GM12878 (cell line): ENCODE data around the gene LRP1B. TPM values are rescaled to one million over a fixed set of nuclear protein-coding genes. Genes with fewer than 3 reads are reported as not detected.

ENCODE experiments used
- ATAC-seq: fragments of 200-7000 bp; cut with Tn5 transposase; 3 replicates; pipeline ENCODE4 v1.9.1; 2020; ENCODE audit warnings: mild to moderate bottlenecking, moderate library complexity
- BruUV-seq: library from RNA; stranded (reverse); fragments of 400-500 nt; replicated peaks from 2 replicates; lab custom pipeline; 2021; lab: Mats Ljungman, UMichigan
- CTCF ChIA-PET: fragments of 300-600 bp; sonication (Branson Sonifier 250); formaldehyde crosslinking; extraction: SDS; loops from one replicate; lab custom pipeline; 2021; ENCODE audit warnings: inconsistent platforms; lab: Yijun Ruan, JAX
- POLR2A ChIA-PET: fragments of 350-600 bp; formaldehyde crosslinking; extraction: SDS; loops from one replicate; lab custom pipeline; 2021; ENCODE audit warnings: inconsistent platforms; lab: Charles Lee
- RAD21 ChIA-PET: fragments of 300-600 bp; sonication (Branson Sonifier 250); formaldehyde crosslinking; loops from one replicate; lab custom pipeline; 2023; ENCODE audit warnings: antibody characterized with exemption; ENCODE audit not compliant: unreplicated experiment; lab: Charles Lee
- SMC1A ChIA-PET: fragments of 300-600 bp; sonication (Branson Sonifier 250); formaldehyde crosslinking; loops from one replicate; lab custom pipeline; 2023; ENCODE audit not compliant: unreplicated experiment, uncharacterized antibody; lab: Charles Lee
- DNase-seq: peaks from one replicate; pipeline ENCODE4 v3.0.0-alpha.2; 2011; ENCODE audit warnings: low read depth, low spot score
- FAIRE-seq: peaks from 3 replicates; lab custom pipeline; 2011; peaks lifted over from hg19 to GRCh38; lab: Jason Lieb, UNC
- H2AFZ ChIP-seq: 2 replicates; pipeline ENCODE4 v1.6.0; 2011; ENCODE audit warnings: low read depth, low read length, control low read depth; ENCODE audit not compliant: control insufficient read depth
- H3K27ac ChIP-seq: 2 replicates; pipeline ENCODE4 v1.5.1; 2011; ENCODE audit warnings: control low read depth; ENCODE audit not compliant: control insufficient read depth, insufficient read depth
- H3K27me3 ChIP-seq, 2 experiments: replicated peaks in 1 of 2; 2 replicates each; pipeline versions ENCODE4 v1.6.0 to v1.6.1; 2011; ENCODE audit warnings: low read length in 1 of 2; ENCODE audit not compliant: control insufficient read depth in 2 of 2, insufficient read depth in 2 of 2
- H3K36me3 ChIP-seq, 2 experiments: 2 replicates each; pipeline ENCODE4 v1.5.1; 2011; ENCODE audit warnings: low read length in 1 of 2; ENCODE audit not compliant: control insufficient read depth in 2 of 2, insufficient read depth in 2 of 2
- H3K4me1 ChIP-seq: 2 replicates; pipeline ENCODE4 v1.6.1; 2011; ENCODE audit warnings: mild to moderate bottlenecking, low read length, moderate library complexity, mixed read lengths; ENCODE audit not compliant: control insufficient read depth, insufficient read depth
- H3K4me2 ChIP-seq: 2 replicates; pipeline ENCODE4 v1.6.0; 2011; ENCODE audit warnings: control low read depth; ENCODE audit not compliant: control insufficient read depth, insufficient read depth
- H3K4me3 ChIP-seq: fragments of 200-600 bp; sonication (generic); 2 replicates; pipeline ENCODE4 v1.5.1; 2016
- H3K79me2 ChIP-seq: 2 replicates; pipeline ENCODE4 v1.6.0; 2011; ENCODE audit warnings: low read length; ENCODE audit not compliant: control insufficient read depth, insufficient read depth
- H3K9ac ChIP-seq: 2 replicates; pipeline ENCODE4 v1.8.0; 2011; ENCODE audit warnings: low read length, control low read depth, mixed read lengths; ENCODE audit not compliant: control insufficient read depth, insufficient read depth
- H3K9me3 ChIP-seq: replicated peaks from 3 replicates; pipeline ENCODE4 v1.5.1; 2011; ENCODE audit warnings: mild to moderate bottlenecking, low read length; ENCODE audit not compliant: control insufficient read depth, insufficient read depth
- H4K20me1 ChIP-seq: 2 replicates; pipeline ENCODE4 v1.6.0; 2011; ENCODE audit not compliant: control insufficient read depth, insufficient read depth
- BCL11A ChIP-seq: IDR thresholded peaks from 2 replicates; pipeline ENCODE4 v1.6.1; 2011; ENCODE audit warnings: low read depth, low read length
- CHD4 ChIP-seq: fragments of 200-600 bp; sonication (generic); IDR thresholded peaks from 2 replicates; pipeline ENCODE4 v1.6.1; 2016; ENCODE audit warnings: mild to moderate bottlenecking
- FOS ChIP-seq: IDR thresholded peaks from 3 replicates; pipeline ENCODE4 v1.6.1; 2011; ENCODE audit warnings: borderline replicate concordance; ENCODE audit not compliant: insufficient read length; ENCODE audit errors: extremely low read depth
- HDAC2 ChIP-seq: fragments of 200-600 bp; sonication (generic); IDR thresholded peaks from 2 replicates; pipeline ENCODE4 v1.6.1; 2017
- HDAC6 ChIP-seq: fragments of 200-600 bp; sonication (generic); IDR thresholded peaks from one replicate; pipeline ENCODE4 v1.8.0; 2017; ENCODE audit warnings: antibody characterized with exemption; ENCODE audit not compliant: unreplicated experiment
- MEF2B ChIP-seq: fragments of 450-650 bp; IDR thresholded peaks from 2 replicates; pipeline ENCODE4 v1.6.1; 2018; ENCODE audit warnings: mild to moderate bottlenecking, moderate library complexity; ENCODE audit not compliant: partially characterized antibody, poor library complexity, severe bottlenecking
- NBN ChIP-seq: fragments of 450-650 bp; IDR thresholded peaks from 2 replicates; pipeline ENCODE4 v1.6.1; 2016
- WGBS: methylation state at CpG from one replicate; pipeline ENCODE4 v1.1.6; 2016; ENCODE audit warnings: low lambda C conversion rate; ENCODE audit not compliant: insufficient replicate concordance, insufficient coverage; ENCODE audit errors: missing lambda C conversion rate; 5-methylcytosine and 5-hydroxymethylcytosine counted together
- in situ Hi-C: fragments of 300-500 bp; cut with MboI; formaldehyde crosslinking; loops from 9 replicates; pipeline ENCODE4 v1.14.3; 2018; ENCODE audit warnings: mixed read lengths
- intact Hi-C: fragments of 100-400 bp; cut with micrococcal nuclease; formaldehyde crosslinking; loops from one replicate; pipeline ENCODE4 v1.14.2; 2022; ENCODE audit not compliant: unreplicated experiment
- polyA plus RNA-seq, 11 experiments: library from polyadenylated mRNA; depleted of rRNA in 4 of 11; unstranded in 6 of 11; stranded (reverse) in 5 of 11; fragments of >200 nt; fragmentation: Nextera tagmentation in 4 of 11; fragmentation: Illumina TruSeq in 1 of 11; extraction: Ambion mirVana in 4 of 11; extraction: Trizol in 1 of 11; gene quantifications; 1 replicate in 1 of 11; 2 replicates in 10 of 11; pipeline versions ENCODE4 v1.2.1 to v1.2.3, GENCODE V29; 2011 to 2016; ENCODE audit warnings: inconsistent platforms in 2 of 11, missing spikeins in 2 of 11, low read depth in 1 of 11
- total RNA-seq, 4 experiments: library from RNA; depleted of rRNA in 3 of 4; stranded (reverse); fragments of >200 nt in 3 of 4; fragmentation: Illumina TruSeq in 1 of 4; extraction: Trizol in 1 of 4; gene quantifications; 2 replicates each; pipeline versions ENCODE4 v1.2.1 to v1.2.3, GENCODE V29; 2013 to 2021
- TF ChIP-seq, protein P1 (sequence below): fragments of 450-650 bp; IDR thresholded peaks from 2 replicates; pipeline ENCODE4 v1.6.1; 2018; ENCODE audit warnings: mild to moderate bottlenecking, low read depth, moderate library complexity; ENCODE audit not compliant: partially characterized antibody
- TF ChIP-seq, protein P2 (sequence below): fragments of 450-650 bp; IDR thresholded peaks from 2 replicates; pipeline ENCODE4 v1.6.1; 2017; ENCODE audit warnings: mild to moderate bottlenecking, low read depth, inconsistent platforms; ENCODE audit not compliant: poor library complexity, severe bottlenecking
- TF ChIP-seq, protein P3 (sequence below): fragments of 450-650 bp; IDR thresholded peaks from 2 replicates; pipeline ENCODE4 v1.6.1; 2017; ENCODE audit warnings: mild to moderate bottlenecking, moderate library complexity
- TF ChIP-seq, protein P4 (sequence below): fragments of 150-350 bp; IDR thresholded peaks from 2 replicates; pipeline ENCODE4 v1.6.1; 2014; ENCODE audit warnings: mild to moderate bottlenecking, low read depth, low read length
- TF ChIP-seq, protein P5 (sequence below): fragments of 450-650 bp; IDR thresholded peaks from 2 replicates; pipeline ENCODE4 v1.6.1; 2016; ENCODE audit warnings: mild to moderate bottlenecking

Gene LRP1B
- total and polyA plus RNA-seq, 10 of the 15 experiments (the other 5 are each of a cell fraction or from before 2014, with no cell fraction given), result under 0.01 to 0.06 (median 0.03) TPM; not detected in 5

DNA sequence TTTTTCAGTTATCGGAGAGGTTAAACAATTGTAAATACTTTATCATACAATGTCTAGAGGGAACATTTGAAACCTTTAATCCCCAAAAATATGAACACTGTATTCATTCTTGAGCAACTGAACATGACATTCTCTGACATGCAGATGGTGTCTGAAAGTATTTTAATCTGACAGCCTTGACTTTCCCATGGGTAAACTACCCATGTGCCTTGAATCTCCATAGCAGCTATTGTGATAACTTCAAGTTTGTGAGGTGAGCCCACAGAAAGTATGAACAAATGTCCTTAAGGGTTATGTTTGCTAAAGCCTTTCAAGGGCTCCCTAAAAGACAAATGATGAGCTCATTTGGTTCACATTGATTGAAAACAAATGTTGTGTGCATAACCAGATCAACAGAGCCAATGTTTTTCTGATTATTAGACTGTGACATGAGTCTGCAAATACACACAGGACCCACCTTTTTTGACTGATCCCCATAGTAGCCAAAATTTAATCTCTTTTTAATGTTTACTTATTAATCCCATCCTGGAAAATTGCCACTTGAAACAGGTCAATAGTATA lies 1326.0 kb downstream of the LRP1B start:
- no TSS peak for BruUV-seq
- no peaks in the 10 kb centered on the region for H3K79me2 ChIP-seq
- ATAC-seq (peak; percentile 36), DNase-seq (no peak), FAIRE-seq (no peak)
- no peak overlapping the region for H3K9ac ChIP-seq
- H4K20me1 ChIP-seq, result no peaks in the 10 kb centered on the region
- H3K4me1 ChIP-seq, result no peaks in the 10 kb centered on the region
- no peaks in the 10 kb centered on the region for H3K36me3 ChIP-seq
- no peak overlapping the region for H2AFZ ChIP-seq
- ChIA-PET SMC1A (interaction anchor here (0.7 to 1.7 kb wide), 2 partner anchors 12 to 146 kb away, joined by 3 to 4 read pairs; no protein-coding TSS in a partner anchor), RAD21 (no interaction called here), CTCF (no interaction called here), POLR2A (no interaction called here)
- no peaks in the 10 kb centered on the region for H3K9me3 ChIP-seq
- intact Hi-C loops (no loop called here), in situ Hi-C loops (no loop called here)
- H3K4me2 ChIP-seq, result no peak overlapping the region
- no peak overlapping the region for H3K27ac ChIP-seq
- no peak overlapping the region for H3K4me3 ChIP-seq
- 100% methylated on average over 1 of the region's 1 CpG for WGBS
- no peaks in the 10 kb centered on the region for H3K27me3 ChIP-seq
- no peak for TF ChIP-seq HDAC6
- TF ChIP-seq, protein P1, sequence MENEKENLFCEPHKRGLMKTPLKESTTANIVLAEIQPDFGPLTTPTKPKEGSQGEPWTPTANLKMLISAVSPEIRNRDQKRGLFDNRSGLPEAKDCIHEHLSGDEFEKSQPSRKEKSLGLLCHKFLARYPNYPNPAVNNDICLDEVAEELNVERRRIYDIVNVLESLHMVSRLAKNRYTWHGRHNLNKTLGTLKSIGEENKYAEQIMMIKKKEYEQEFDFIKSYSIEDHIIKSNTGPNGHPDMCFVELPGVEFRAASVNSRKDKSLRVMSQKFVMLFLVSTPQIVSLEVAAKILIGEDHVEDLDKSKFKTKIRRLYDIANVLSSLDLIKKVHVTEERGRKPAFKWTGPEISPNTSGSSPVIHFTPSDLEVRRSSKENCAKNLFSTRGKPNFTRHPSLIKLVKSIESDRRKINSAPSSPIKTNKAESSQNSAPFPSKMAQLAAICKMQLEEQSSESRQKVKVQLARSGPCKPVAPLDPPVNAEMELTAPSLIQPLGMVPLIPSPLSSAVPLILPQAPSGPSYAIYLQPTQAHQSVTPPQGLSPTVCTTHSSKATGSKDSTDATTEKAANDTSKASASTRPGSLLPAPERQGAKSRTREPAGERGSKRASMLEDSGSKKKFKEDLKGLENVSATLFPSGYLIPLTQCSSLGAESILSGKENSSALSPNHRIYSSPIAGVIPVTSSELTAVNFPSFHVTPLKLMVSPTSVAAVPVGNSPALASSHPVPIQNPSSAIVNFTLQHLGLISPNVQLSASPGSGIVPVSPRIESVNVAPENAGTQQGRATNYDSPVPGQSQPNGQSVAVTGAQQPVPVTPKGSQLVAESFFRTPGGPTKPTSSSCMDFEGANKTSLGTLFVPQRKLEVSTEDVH, result no peak
- TF ChIP-seq, protein P2, sequence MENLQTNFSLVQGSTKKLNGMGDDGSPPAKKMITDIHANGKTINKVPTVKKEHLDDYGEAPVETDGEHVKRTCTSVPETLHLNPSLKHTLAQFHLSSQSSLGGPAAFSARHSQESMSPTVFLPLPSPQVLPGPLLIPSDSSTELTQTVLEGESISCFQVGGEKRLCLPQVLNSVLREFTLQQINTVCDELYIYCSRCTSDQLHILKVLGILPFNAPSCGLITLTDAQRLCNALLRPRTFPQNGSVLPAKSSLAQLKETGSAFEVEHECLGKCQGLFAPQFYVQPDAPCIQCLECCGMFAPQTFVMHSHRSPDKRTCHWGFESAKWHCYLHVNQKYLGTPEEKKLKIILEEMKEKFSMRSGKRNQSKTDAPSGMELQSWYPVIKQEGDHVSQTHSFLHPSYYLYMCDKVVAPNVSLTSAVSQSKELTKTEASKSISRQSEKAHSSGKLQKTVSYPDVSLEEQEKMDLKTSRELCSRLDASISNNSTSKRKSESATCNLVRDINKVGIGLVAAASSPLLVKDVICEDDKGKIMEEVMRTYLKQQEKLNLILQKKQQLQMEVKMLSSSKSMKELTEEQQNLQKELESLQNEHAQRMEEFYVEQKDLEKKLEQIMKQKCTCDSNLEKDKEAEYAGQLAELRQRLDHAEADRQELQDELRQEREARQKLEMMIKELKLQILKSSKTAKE, result no peak
- TF ChIP-seq, protein P3, sequence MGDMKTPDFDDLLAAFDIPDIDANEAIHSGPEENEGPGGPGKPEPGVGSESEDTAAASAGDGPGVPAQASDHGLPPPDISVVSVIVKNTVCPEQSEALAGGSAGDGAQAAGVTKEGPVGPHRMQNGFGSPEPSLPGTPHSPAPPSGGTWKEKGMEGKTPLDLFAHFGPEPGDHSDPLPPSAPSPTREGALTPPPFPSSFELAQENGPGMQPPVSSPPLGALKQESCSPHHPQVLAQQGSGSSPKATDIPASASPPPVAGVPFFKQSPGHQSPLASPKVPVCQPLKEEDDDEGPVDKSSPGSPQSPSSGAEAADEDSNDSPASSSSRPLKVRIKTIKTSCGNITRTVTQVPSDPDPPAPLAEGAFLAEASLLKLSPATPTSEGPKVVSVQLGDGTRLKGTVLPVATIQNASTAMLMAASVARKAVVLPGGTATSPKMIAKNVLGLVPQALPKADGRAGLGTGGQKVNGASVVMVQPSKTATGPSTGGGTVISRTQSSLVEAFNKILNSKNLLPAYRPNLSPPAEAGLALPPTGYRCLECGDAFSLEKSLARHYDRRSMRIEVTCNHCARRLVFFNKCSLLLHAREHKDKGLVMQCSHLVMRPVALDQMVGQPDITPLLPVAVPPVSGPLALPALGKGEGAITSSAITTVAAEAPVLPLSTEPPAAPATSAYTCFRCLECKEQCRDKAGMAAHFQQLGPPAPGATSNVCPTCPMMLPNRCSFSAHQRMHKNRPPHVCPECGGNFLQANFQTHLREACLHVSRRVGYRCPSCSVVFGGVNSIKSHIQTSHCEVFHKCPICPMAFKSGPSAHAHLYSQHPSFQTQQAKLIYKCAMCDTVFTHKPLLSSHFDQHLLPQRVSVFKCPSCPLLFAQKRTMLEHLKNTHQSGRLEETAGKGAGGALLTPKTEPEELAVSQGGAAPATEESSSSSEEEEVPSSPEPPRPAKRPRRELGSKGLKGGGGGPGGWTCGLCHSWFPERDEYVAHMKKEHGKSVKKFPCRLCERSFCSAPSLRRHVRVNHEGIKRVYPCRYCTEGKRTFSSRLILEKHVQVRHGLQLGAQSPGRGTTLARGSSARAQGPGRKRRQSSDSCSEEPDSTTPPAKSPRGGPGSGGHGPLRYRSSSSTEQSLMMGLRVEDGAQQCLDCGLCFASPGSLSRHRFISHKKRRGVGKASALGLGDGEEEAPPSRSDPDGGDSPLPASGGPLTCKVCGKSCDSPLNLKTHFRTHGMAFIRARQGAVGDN, result no peak
- no peak for TF ChIP-seq CHD4
- TF ChIP-seq NBN, result no peak
- no peak for TF ChIP-seq FOS
- TF ChIP-seq, protein P4, sequence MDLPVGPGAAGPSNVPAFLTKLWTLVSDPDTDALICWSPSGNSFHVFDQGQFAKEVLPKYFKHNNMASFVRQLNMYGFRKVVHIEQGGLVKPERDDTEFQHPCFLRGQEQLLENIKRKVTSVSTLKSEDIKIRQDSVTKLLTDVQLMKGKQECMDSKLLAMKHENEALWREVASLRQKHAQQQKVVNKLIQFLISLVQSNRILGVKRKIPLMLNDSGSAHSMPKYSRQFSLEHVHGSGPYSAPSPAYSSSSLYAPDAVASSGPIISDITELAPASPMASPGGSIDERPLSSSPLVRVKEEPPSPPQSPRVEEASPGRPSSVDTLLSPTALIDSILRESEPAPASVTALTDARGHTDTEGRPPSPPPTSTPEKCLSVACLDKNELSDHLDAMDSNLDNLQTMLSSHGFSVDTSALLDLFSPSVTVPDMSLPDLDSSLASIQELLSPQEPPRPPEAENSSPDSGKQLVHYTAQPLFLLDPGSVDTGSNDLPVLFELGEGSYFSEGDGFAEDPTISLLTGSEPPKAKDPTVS, result no peak
- no peak for TF ChIP-seq MEF2B
- TF ChIP-seq HDAC2, result no peak
- no peak for TF ChIP-seq BCL11A
- TF ChIP-seq, protein P5, sequence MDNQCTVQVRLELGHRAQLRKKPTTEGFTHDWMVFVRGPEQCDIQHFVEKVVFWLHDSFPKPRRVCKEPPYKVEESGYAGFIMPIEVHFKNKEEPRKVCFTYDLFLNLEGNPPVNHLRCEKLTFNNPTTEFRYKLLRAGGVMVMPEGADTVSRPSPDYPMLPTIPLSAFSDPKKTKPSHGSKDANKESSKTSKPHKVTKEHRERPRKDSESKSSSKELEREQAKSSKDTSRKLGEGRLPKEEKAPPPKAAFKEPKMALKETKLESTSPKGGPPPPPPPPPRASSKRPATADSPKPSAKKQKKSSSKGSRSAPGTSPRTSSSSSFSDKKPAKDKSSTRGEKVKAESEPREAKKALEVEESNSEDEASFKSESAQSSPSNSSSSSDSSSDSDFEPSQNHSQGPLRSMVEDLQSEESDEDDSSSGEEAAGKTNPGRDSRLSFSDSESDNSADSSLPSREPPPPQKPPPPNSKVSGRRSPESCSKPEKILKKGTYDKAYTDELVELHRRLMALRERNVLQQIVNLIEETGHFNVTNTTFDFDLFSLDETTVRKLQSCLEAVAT, result no peak
